K562 (cell line): Measurements from ENCODE around the gene FANCD2OS. TPM values are rescaled to one million over a fixed set of nuclear protein-coding genes. Genes with fewer than 3 reads are reported as not detected.
A peak's percentile ranks its signal among the peaks of the same experiment; 100 is the strongest.

Experiments
- ARID1B ChIP-seq: fragments of 450-650 bp; IDR thresholded peaks from 2 replicates; pipeline ENCODE4 v1.6.1; 2016; ENCODE audit warnings: antibody characterized with exemption, mild to moderate bottlenecking, inconsistent platforms
- BACH1 ChIP-seq: fragments of 200-800 bp; sonication (Bioruptor generic); IDR thresholded peaks from 2 replicates; pipeline ENCODE4 v1.6.1; 2016; ENCODE audit warnings: missing genetic modification characterization, missing compliant biosample characterization
- CBX2 ChIP-seq: fragments of 200-600 bp; sonication (generic); IDR thresholded peaks from one replicate; pipeline ENCODE4 v1.6.1; 2012; ENCODE audit warnings: mild to moderate bottlenecking, low read length, inconsistent platforms; ENCODE audit not compliant: insufficient read depth, poor library complexity, severe bottlenecking
- FOS ChIP-seq: IDR thresholded peaks from 3 replicates; pipeline ENCODE4 v1.6.1; 2011; ENCODE audit not compliant: insufficient read length; ENCODE audit errors: extremely low read depth
- HDAC1 ChIP-seq, 2 experiments: fragments of 450-650 bp; IDR thresholded peaks; 2 replicates each; pipeline ENCODE4 v1.6.1; 2016 to 2017; ENCODE audit warnings: inconsistent platforms in 1 of 2, mild to moderate bottlenecking in 1 of 2, moderate library complexity in 1 of 2
- HNRNPLL ChIP-seq: fragments of 200-400 bp; formaldehyde crosslinking; IDR thresholded peaks from 2 replicates; pipeline ENCODE4 v1.6.1; 2017; ENCODE audit warnings: low read length, low read depth, mild to moderate bottlenecking; ENCODE audit not compliant: poor library complexity, severe bottlenecking
- KLF1 ChIP-seq: fragments of 450-650 bp; IDR thresholded peaks from 2 replicates; pipeline ENCODE4 v1.6.1; 2016; ENCODE audit warnings: missing genetic modification characterization, missing compliant biosample characterization
- KLF13 ChIP-seq: fragments of 450-650 bp; IDR thresholded peaks from 2 replicates; pipeline ENCODE4 v1.6.1; 2016; ENCODE audit warnings: missing genetic modification characterization, low read depth, mild to moderate bottlenecking, missing compliant biosample characterization, moderate library complexity, borderline replicate concordance
- MTA1 ChIP-seq: fragments of 450-650 bp; IDR thresholded peaks from 2 replicates; pipeline ENCODE4 v1.6.1; 2017; ENCODE audit warnings: borderline replicate concordance
- MTF1 ChIP-seq: fragments of 250-450 bp; sonication (Bioruptor Pico); IDR thresholded peaks from 2 replicates; pipeline ENCODE4 v1.9.0; 2021; ENCODE audit warnings: moderate library complexity, mild to moderate bottlenecking, inconsistent platforms, borderline replicate concordance
- NCOA2 ChIP-seq, 2 experiments: fragments of 450-650 bp; IDR thresholded peaks; 2 replicates each; pipeline ENCODE4 v1.6.1; 2018; ENCODE audit warnings: mild to moderate bottlenecking in 2 of 2, moderate library complexity in 1 of 2; ENCODE audit not compliant: partially characterized antibody in 2 of 2
- NCOA4 ChIP-seq: fragments of 450-650 bp; IDR thresholded peaks from 2 replicates; pipeline ENCODE4 v1.6.1; 2018; ENCODE audit warnings: mild to moderate bottlenecking; ENCODE audit not compliant: partially characterized antibody
- NEUROD1 ChIP-seq: fragments of 150-350 bp; IDR thresholded peaks from 2 replicates; pipeline ENCODE4 v1.6.1; 2014; ENCODE audit warnings: borderline replicate concordance, low read length, low read depth; ENCODE audit not compliant: partially characterized antibody
- NONO ChIP-seq, 2 experiments: fragments of 200-400 bp in 1 of 2; fragments of 450-650 bp in 1 of 2; formaldehyde crosslinking in 1 of 2; IDR thresholded peaks; 2 replicates each; pipeline ENCODE4 v1.6.1; 2017; ENCODE audit warnings: low read depth in 2 of 2, mild to moderate bottlenecking in 2 of 2, moderate library complexity in 2 of 2, low read length in 1 of 2
- PHB ChIP-seq: fragments of 250-450 bp; sonication (Bioruptor Pico); IDR thresholded peaks from 2 replicates; pipeline ENCODE4 v1.5.0; 2021
- ZBTB17 ChIP-seq: fragments of 450-650 bp; formaldehyde crosslinking; IDR thresholded peaks from 2 replicates; pipeline ENCODE4 v1.4.0; 2020; ENCODE audit warnings: mild to moderate bottlenecking
- ZBTB8A ChIP-seq: fragments of 450-650 bp; IDR thresholded peaks from 2 replicates; pipeline ENCODE4 v1.6.1; 2018; ENCODE audit warnings: mild to moderate bottlenecking, moderate library complexity; ENCODE audit not compliant: partially characterized antibody
- ZC3H11A ChIP-seq: IDR thresholded peaks from 2 replicates; pipeline ENCODE4 v1.6.1; 2012; ENCODE audit warnings: low read depth, low read length, improper control_type of control experiment
- ZNF316 ChIP-seq: fragments of 450-650 bp; IDR thresholded peaks from 2 replicates; pipeline ENCODE4 v1.6.1; 2016
- ZNF551 ChIP-seq: fragments of 250-450 bp; sonication (Bioruptor Pico); IDR thresholded peaks from 2 replicates; pipeline ENCODE4 v1.5.0; 2021; ENCODE audit warnings: mild to moderate bottlenecking, moderate library complexity
- polyA plus RNA-seq, 8 experiments: library from polyadenylated mRNA; depleted of rRNA in 4 of 8; stranded (reverse) in 5 of 8; unstranded in 3 of 8; fragments of >200 nt; fragmentation: Nextera tagmentation in 2 of 8; fragmentation: Illumina TruSeq in 1 of 8; extraction: Ambion mirVana in 2 of 8; extraction: Trizol in 1 of 8; gene quantifications; 2 replicates each; pipeline versions ENCODE4 v1.2.1 to v1.2.3, GENCODE V29; 2011 to 2014; ENCODE audit warnings: inconsistent platforms in 1 of 8, missing spikeins in 1 of 8
- total RNA-seq, 7 experiments: library from RNA; depleted of rRNA in 6 of 7; stranded (reverse); fragments of >200 nt in 6 of 7; fragmentation: Illumina TruSeq in 2 of 7; extraction: Trizol in 2 of 7; gene quantifications; 2 replicates each; pipeline versions ENCODE4 v1.2.1 to v1.2.3, GENCODE V29; 2011 to 2021; ENCODE audit warnings: low replicate concordance in 1 of 7
- TF ChIP-seq, protein P1 (sequence below), 2 experiments: fragments of 450-650 bp in 1 of 2; sonication (generic) in 1 of 2; formaldehyde crosslinking in 1 of 2; IDR thresholded peaks in 1 of 2; conservative IDR thresholded peaks in 1 of 2; 2 replicates each; pipeline versions ENCODE4 v1.6.1 to v1.8.1; 2016 to 2023; ENCODE audit warnings: mild to moderate bottlenecking in 2 of 2, moderate library complexity in 2 of 2, inconsistent platforms in 1 of 2, missing genetic modification reagents in 1 of 2
- TF ChIP-seq, protein P2 (sequence below), 2 experiments: fragments of 250-450 bp in 1 of 2; fragments of 450-650 bp in 1 of 2; sonication (Bioruptor Pico) in 1 of 2; IDR thresholded peaks; 2 replicates each; pipeline versions ENCODE4 v1.6.1 to v1.8.0; 2016 to 2021; ENCODE audit warnings: mild to moderate bottlenecking in 2 of 2, moderate library complexity in 2 of 2, missing compliant biosample characterization in 1 of 2, missing genetic modification characterization in 1 of 2
- TF ChIP-seq, protein P3 (sequence below): IDR thresholded peaks from 2 replicates; pipeline ENCODE4 v1.6.1; 2011; ENCODE audit not compliant: insufficient read length; ENCODE audit errors: extremely low read depth
- TF ChIP-seq, protein P4 (sequence below): fragments of 450-650 bp; IDR thresholded peaks from 2 replicates; pipeline ENCODE4 v1.6.1; 2016; ENCODE audit warnings: antibody characterized with exemption

Gene FANCD2OS
- total and polyA plus RNA-seq, 9 of the 15 experiments (the other 6 are each of a cell fraction or from before 2014, with no cell fraction given): not detected

DNA sequence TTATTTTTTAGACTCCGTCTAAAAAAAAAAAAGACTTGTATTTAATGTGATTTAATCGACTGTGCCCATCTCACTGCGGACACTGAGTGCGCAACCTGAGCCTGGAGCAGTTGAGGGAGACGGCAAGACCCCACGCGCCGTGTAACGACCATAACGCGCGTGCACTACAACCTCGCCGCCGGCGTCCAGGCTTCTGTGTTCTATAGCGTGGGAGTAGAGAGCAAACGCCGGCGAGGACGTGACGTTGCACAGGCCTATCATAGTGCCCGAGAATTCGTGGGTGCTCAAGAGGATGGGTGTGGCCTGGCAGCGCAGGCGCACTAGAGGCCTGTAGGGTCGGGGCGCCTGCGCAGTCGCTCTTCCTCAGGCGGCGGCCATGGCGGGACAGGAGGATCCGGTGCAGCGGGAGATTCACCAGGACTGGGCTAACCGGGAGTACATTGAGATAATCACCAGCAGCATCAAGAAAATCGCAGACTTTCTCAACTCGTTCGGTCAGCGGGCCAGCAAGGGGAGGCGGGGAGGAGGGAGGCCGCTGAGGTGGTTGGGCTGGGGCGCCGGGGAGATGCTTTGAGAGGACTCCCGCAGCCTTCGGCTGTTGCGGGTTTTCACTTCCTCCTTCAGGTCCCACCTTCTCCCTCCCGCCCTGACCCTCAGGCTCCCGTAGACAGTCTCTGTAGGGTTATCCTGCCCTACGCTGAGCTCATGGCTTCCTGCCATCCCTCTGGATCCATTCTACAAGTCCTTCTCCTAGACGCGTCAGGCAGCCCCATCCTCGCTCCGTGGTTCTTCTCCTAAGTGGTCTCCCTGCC is 7.5 kb upstream of the FANCD2OS start, which contains the start of gene BRK1 (continued):
- TF ChIP-seq NCOA2 (IDR thresholded peaks at IDR 0.05; ENCODE audit: partially characterized antibody in 2 of 2) (no peak), ZNF551 (no peak), KLF13 (no peak), NONO (IDR thresholded peaks at IDR 0.05; ENCODE audit: low read depth in 2 of 2, low read length in 1 of 2) (no peak; a peak in 1 of 4 replicates), NCOA4 (no peak), BACH1 (no peak), FOS (peak; percentile 50), ZNF316 (no peak), ZBTB17 (no peak), ZC3H11A (no peak), ZBTB8A (no peak), NEUROD1 (peak; percentile 56), MTF1 (CRISPR knock-in tag) (0 out of 2 replicates have a peak, but pooled peaks have one; percentile 3), HNRNPLL (peak; percentile 73), HDAC1 (IDR thresholded peaks at IDR 0.05) (peak in 1 of 2 experiments; percentile 84; a peak in 2 of 4 replicates), ARID1B (peak; percentile 37; the same call in 1 of the 2 replicates), KLF1 (tag) (0 out of 2 replicates have a peak, but pooled peaks have one; percentile 38), PHB (CRISPR knock-in tag) (no peak), MTA1 (no peak), CBX2 (no peak)
- TF ChIP-seq, protein P1, sequence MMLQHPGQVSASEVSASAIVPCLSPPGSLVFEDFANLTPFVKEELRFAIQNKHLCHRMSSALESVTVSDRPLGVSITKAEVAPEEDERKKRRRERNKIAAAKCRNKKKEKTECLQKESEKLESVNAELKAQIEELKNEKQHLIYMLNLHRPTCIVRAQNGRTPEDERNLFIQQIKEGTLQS (IDR thresholded peaks at IDR 0.05): no peak
- TF ChIP-seq, protein P1 (CRISPR knock-in tag; conservative IDR thresholded peaks at IDR 0.05): peak; percentile 83; the same call in 1 of the 2 replicates
- TF ChIP-seq, protein P2, sequence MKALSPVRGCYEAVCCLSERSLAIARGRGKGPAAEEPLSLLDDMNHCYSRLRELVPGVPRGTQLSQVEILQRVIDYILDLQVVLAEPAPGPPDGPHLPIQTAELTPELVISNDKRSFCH (CRISPR knock-in tag; IDR thresholded peaks at IDR 0.05): no peak
- TF ChIP-seq, protein P2 (tag; IDR thresholded peaks at IDR 0.05): peak; percentile 29; the same call in 1 of the 2 replicates
- TF ChIP-seq, protein P3, sequence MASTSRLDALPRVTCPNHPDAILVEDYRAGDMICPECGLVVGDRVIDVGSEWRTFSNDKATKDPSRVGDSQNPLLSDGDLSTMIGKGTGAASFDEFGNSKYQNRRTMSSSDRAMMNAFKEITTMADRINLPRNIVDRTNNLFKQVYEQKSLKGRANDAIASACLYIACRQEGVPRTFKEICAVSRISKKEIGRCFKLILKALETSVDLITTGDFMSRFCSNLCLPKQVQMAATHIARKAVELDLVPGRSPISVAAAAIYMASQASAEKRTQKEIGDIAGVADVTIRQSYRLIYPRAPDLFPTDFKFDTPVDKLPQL: peak; percentile 34
- TF ChIP-seq, protein P4, sequence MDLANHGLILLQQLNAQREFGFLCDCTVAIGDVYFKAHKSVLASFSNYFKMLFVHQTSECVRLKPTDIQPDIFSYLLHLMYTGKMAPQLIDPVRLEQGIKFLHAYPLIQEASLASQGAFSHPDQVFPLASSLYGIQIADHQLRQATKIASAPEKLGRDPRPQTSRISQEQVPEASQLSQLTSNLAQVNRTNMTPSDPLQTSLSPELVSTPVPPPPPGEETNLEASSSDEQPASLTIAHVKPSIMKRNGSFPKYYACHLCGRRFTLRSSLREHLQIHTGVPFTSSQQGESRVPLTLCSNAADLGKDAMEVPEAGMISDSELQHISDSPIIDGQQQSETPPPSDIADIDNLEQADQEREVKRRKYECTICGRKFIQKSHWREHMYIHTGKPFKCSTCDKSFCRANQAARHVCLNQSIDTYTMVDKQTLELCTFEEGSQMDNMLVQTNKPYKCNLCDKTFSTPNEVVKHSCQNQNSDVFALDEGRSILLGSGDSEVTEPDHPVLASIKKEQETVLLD: peak; percentile 97
